HEK293 (cell line): ENCODE results near the gene RASGRP1.

Experiments
- CTCF ChIA-PET: fragments of 350-600 bp; formaldehyde crosslinking; extraction: SDS; loops from one replicate; lab custom pipeline; 2021; ENCODE audit warnings: antibody characterized with exemption; lab: Yijun Ruan, JAX
- POLR2A ChIA-PET: fragments of 300-600 bp; formaldehyde crosslinking; extraction: SDS; loops from one replicate; lab custom pipeline; 2020; ENCODE audit warnings: antibody characterized with exemption, inconsistent platforms; lab: Yijun Ruan, JAX
- H3K27ac ChIP-seq: fragments of 200-500 bp; sonication (Bioruptor generic); 2 replicates; pipeline ENCODE4 v1.5.1; 2014; ENCODE audit warnings: low read depth, low read length, control low read depth, inconsistent platforms; ENCODE audit errors: extremely low read depth
- H3K36me3 ChIP-seq, 2 experiments: fragments of 200-500 bp in 1 of 2; sonication (Bioruptor generic) in 1 of 2; 1 replicate in 1 of 2; 2 replicates in 1 of 2; pipeline ENCODE4 v1.5.1; 2014 to 2017; ENCODE audit warnings: inconsistent platforms in 2 of 2, low read length in 2 of 2; ENCODE audit not compliant: control insufficient read depth in 2 of 2, insufficient read depth in 1 of 2
- H3K4me1 ChIP-seq: fragments of 200-500 bp; sonication (Bioruptor generic); 2 replicates; pipeline ENCODE4 v1.5.1; 2014; ENCODE audit warnings: mild to moderate bottlenecking, low read length, inconsistent platforms; ENCODE audit not compliant: control insufficient read depth, insufficient read depth
- H3K4me3 ChIP-seq: 2 replicates; pipeline ENCODE4 v1.5.1; 2011; ENCODE audit warnings: low read depth, mild to moderate bottlenecking, control low read depth, low read length, moderate library complexity
- H3K9me3 ChIP-seq: fragments of 200-500 bp; sonication (Bioruptor generic); 2 replicates; pipeline ENCODE4 v1.5.1; 2014; ENCODE audit warnings: low read depth, low read length, inconsistent platforms; ENCODE audit not compliant: control insufficient read depth, insufficient read depth
- GLIS1 ChIP-seq: fragments of 450-650 bp; formaldehyde crosslinking; IDR thresholded peaks from 2 replicates; pipeline ENCODE4 v1.5.1; 2016; ENCODE audit warnings: missing biosample characterization, missing genetic modification characterization
- KLF16 ChIP-seq: fragments of 450-650 bp; formaldehyde crosslinking; IDR thresholded peaks from 2 replicates; pipeline ENCODE4 v1.5.1; 2017; ENCODE audit warnings: missing biosample characterization, missing genetic modification characterization
- SCRT2 ChIP-seq: fragments of 450-650 bp; formaldehyde crosslinking; IDR thresholded peaks from 2 replicates; pipeline ENCODE4 v1.5.1; 2016; ENCODE audit warnings: missing biosample characterization, missing genetic modification characterization
- SETDB1 ChIP-seq: IDR thresholded peaks from one replicate; pipeline ENCODE4 v1.6.1; 2017; ENCODE audit warnings: mild to moderate bottlenecking, low read length, moderate library complexity, mixed read lengths; ENCODE audit not compliant: insufficient read length
- ZBTB1 ChIP-seq: fragments of 450-650 bp; formaldehyde crosslinking; IDR thresholded peaks from 2 replicates; pipeline ENCODE4 v1.5.1; 2016; ENCODE audit warnings: missing biosample characterization, missing genetic modification characterization
- ZIC2 ChIP-seq: fragments of 450-650 bp; formaldehyde crosslinking; IDR thresholded peaks from 2 replicates; pipeline ENCODE4 v1.5.1; 2016; ENCODE audit warnings: missing biosample characterization, missing genetic modification characterization
- ZNF112 ChIP-seq: fragments of 450-650 bp; formaldehyde crosslinking; IDR thresholded peaks from 2 replicates; pipeline ENCODE4 v1.5.0; 2017; ENCODE audit warnings: missing biosample characterization, missing genetic modification characterization
- ZNF121 ChIP-seq: fragments of 450-650 bp; formaldehyde crosslinking; IDR thresholded peaks from 2 replicates; pipeline ENCODE4 v1.5.1; 2016; ENCODE audit warnings: missing biosample characterization, missing genetic modification characterization
- ZNF221 ChIP-seq: fragments of 450-650 bp; formaldehyde crosslinking; IDR thresholded peaks from 2 replicates; pipeline ENCODE4 v1.5.1; 2017; ENCODE audit warnings: missing biosample characterization, missing genetic modification characterization, borderline replicate concordance
- ZNF223 ChIP-seq: fragments of 450-650 bp; formaldehyde crosslinking; IDR thresholded peaks from 2 replicates; pipeline ENCODE4 v1.5.1; 2016; ENCODE audit warnings: missing biosample characterization, missing genetic modification characterization
- ZNF248 ChIP-seq: fragments of 450-650 bp; formaldehyde crosslinking; IDR thresholded peaks from 2 replicates; pipeline ENCODE4 v1.5.1; 2017; ENCODE audit warnings: missing biosample characterization, missing genetic modification characterization
- ZNF555 ChIP-seq: fragments of 450-650 bp; formaldehyde crosslinking; conservative IDR thresholded peaks from 2 replicates; pipeline ENCODE4 v1.5.1; 2017; ENCODE audit warnings: missing biosample characterization, mild to moderate bottlenecking, missing genetic modification characterization, inconsistent platforms
- ZNF561 ChIP-seq: fragments of 450-650 bp; IDR thresholded peaks from 2 replicates; pipeline ENCODE4 v1.5.1; 2018; ENCODE audit warnings: missing biosample characterization, missing genetic modification characterization, borderline replicate concordance
- ZNF621 ChIP-seq: fragments of 450-650 bp; formaldehyde crosslinking; IDR thresholded peaks from 2 replicates; pipeline ENCODE4 v1.5.1; 2017; ENCODE audit warnings: missing biosample characterization, missing genetic modification characterization
- ZNF626 ChIP-seq: fragments of 450-650 bp; sonication (Bioruptor Pico); formaldehyde crosslinking; IDR thresholded peaks from 2 replicates; pipeline ENCODE4 v1.5.1; 2018; ENCODE audit warnings: missing biosample characterization, missing genetic modification characterization, inconsistent platforms
- ZNF791 ChIP-seq: fragments of 450-650 bp; formaldehyde crosslinking; IDR thresholded peaks from 2 replicates; pipeline ENCODE4 v1.5.1; 2016; ENCODE audit warnings: missing biosample characterization, missing genetic modification characterization
- TF ChIP-seq, protein P1 (sequence below): fragments of 450-650 bp; formaldehyde crosslinking; IDR thresholded peaks from 2 replicates; pipeline ENCODE4 v1.5.1; 2016; ENCODE audit warnings: missing biosample characterization, missing genetic modification characterization
- TF ChIP-seq, protein P2 (sequence below): fragments of 450-650 bp; formaldehyde crosslinking; IDR thresholded peaks from 2 replicates; pipeline ENCODE4 v1.5.1; 2016; ENCODE audit warnings: missing biosample characterization, missing genetic modification characterization, low read depth
- TF ChIP-seq, protein P3 (sequence below): fragments of 450-650 bp; formaldehyde crosslinking; IDR thresholded peaks from 2 replicates; pipeline ENCODE4 v1.5.1; 2017; ENCODE audit warnings: missing biosample characterization, missing genetic modification characterization

Gene RASGRP1

DNA sequence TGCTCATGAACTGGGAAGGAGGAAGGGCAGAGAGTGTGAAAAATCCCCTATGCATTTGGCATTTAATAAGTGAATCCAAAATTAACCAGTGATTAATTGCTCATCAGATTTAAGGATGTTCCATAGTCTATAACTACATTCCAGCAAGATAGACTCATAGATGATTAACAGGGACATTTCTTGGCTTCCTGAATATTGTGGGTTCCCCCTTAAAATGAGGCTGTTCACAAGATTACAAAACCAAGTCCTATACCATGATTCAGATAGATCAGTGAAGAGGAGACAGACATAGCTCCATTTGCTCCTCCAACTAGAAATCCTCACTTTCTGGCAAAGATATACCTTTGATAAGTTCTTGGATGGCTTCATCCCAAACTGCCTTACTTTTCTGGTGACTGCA, 15.4 kb downstream of the RASGRP1 start:
- H3K4me1 ChIP-seq: no peaks in the 10 kb centered on the region
- no peak overlapping the region for H3K27ac ChIP-seq
- no peaks in the 10 kb centered on the region for H3K36me3 ChIP-seq
- H3K4me3 ChIP-seq: no peak overlapping the region
- POLR2A ChIA-PET: no interaction called here
- H3K9me3 ChIP-seq: no peaks in the 10 kb centered on the region
- TF ChIP-seq SETDB1 (no peak), ZNF561 (tag by site-specific recombination) (no peak), ZNF791 (no peak), ZNF121 (no peak), ZNF223 (tag by site-specific recombination) (no peak), ZBTB1 (tag by site-specific recombination) (no peak), SCRT2 (tag by site-specific recombination) (no peak), ZNF626 (tag by site-specific recombination) (no peak), ZIC2 (tag by site-specific recombination) (no peak)
- TF ChIP-seq, protein P1, sequence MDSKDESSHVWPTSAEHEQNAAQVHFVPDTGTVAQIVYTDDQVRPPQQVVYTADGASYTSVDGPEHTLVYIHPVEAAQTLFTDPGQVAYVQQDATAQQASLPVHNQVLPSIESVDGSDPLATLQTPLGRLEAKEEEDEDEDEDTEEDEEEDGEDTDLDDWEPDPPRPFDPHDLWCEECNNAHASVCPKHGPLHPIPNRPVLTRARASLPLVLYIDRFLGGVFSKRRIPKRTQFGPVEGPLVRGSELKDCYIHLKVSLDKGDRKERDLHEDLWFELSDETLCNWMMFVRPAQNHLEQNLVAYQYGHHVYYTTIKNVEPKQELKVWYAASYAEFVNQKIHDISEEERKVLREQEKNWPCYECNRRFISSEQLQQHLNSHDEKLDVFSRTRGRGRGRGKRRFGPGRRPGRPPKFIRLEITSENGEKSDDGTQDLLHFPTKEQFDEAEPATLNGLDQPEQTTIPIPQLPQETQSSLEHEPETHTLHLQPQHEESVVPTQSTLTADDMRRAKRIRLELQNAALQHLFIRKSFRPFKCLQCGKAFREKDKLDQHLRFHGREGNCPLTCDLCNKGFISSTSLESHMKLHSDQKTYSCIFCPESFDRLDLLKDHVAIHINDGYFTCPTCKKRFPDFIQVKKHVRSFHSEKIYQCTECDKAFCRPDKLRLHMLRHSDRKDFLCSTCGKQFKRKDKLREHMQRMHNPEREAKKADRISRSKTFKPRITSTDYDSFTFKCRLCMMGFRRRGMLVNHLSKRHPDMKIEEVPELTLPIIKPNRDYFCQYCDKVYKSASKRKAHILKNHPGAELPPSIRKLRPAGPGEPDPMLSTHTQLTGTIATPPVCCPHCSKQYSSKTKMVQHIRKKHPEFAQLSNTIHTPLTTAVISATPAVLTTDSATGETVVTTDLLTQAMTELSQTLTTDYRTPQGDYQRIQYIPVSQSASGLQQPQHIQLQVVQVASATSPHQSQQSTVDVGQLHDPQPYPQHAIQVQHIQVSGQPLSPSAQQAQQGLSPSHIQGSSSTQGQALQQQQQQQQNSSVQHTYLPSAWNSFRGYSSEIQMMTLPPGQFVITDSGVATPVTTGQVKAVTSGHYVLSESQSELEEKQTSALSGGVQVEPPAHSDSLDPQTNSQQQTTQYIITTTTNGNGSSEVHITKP (tag by site-specific recombination): no peak
- TF ChIP-seq, all 188 proteins: peak for 0
- CTCF ChIA-PET: interaction anchor here (0.6 to 3.9 kb wide), 2 partner anchors 15 to 141 kb away, joined by 3 to 17 read pairs; partner anchors contain the start of gene RASGRP1

DNA sequence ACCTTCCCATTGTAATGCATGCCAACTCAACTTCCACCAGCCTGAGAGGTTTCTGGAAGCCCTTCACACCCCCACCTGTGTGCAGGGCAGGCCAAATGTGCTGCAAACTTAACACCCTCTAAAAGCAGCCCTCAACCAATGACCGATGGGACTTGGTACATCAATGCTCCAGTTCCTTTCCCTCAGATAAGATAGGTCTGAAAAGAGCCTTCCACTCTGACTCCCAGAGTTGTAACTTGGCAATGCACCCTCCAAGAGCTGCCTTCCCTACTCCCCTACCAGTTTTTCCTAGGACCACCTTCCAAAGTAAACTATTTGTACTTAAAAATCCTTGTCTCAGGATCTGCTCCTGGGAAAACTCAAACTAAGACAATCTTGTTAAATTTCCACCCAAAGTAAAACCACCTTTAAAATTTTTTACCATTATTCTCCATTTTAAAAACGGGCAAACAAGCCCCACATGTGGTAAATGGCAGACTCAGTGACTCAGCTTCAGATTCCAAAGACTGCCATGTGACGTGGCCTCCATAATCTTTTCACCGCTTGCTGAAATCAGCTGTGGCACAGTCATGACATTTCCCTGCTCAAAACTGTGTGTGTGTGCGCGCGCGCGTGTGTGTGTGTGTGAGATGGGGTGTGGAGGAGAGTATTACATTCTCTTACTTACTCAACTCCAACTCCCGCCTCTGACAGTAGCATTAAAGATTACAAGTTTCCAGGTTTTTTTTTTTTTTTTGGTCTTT, 17.2 kb downstream of the RASGRP1 start:
- H3K36me3 ChIP-seq: no peaks in the 10 kb centered on the region
- no peaks in the 10 kb centered on the region for H3K9me3 ChIP-seq
- no peak for TF ChIP-seq GLIS1
- TF ChIP-seq ZNF621 (tag by site-specific recombination): no peak
- no peak for TF ChIP-seq ZNF555 (tag by site-specific recombination)
- TF ChIP-seq ZNF248 (tag by site-specific recombination): no peak
- TF ChIP-seq KLF16 (tag by site-specific recombination): no peak
- no peak for TF ChIP-seq ZNF221 (tag by site-specific recombination)
- TF ChIP-seq, protein P2, sequence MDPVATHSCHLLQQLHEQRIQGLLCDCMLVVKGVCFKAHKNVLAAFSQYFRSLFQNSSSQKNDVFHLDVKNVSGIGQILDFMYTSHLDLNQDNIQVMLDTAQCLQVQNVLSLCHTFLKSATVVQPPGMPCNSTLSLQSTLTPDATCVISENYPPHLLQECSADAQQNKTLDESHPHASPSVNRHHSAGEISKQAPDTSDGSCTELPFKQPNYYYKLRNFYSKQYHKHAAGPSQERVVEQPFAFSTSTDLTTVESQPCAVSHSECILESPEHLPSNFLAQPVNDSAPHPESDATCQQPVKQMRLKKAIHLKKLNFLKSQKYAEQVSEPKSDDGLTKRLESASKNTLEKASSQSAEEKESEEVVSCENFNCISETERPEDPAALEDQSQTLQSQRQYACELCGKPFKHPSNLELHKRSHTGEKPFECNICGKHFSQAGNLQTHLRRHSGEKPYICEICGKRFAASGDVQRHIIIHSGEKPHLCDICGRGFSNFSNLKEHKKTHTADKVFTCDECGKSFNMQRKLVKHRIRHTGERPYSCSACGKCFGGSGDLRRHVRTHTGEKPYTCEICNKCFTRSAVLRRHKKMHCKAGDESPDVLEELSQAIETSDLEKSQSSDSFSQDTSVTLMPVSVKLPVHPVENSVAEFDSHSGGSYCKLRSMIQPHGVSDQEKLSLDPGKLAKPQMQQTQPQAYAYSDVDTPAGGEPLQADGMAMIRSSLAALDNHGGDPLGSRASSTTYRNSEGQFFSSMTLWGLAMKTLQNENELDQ (tag by site-specific recombination): no peak
- TF ChIP-seq, protein P3, sequence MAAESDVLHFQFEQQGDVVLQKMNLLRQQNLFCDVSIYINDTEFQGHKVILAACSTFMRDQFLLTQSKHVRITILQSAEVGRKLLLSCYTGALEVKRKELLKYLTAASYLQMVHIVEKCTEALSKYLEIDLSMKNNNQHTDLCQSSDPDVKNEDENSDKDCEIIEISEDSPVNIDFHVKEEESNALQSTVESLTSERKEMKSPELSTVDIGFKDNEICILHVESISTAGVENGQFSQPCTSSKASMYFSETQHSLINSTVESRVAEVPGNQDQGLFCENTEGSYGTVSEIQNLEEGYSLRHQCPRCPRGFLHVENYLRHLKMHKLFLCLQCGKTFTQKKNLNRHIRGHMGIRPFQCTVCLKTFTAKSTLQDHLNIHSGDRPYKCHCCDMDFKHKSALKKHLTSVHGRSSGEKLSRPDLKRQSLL (tag by site-specific recombination): no peak
- no peak for TF ChIP-seq ZNF112 (tag by site-specific recombination)
- CTCF ChIA-PET: interaction anchor here (3.9 kb wide), 1 partner anchor 17 kb away, joined by 17 read pairs; the partner anchor contains the start of gene RASGRP1
- H3K27ac ChIP-seq: no peak overlapping the region
- no peaks in the 10 kb centered on the region for H3K4me1 ChIP-seq
- H3K4me3 ChIP-seq: no peak overlapping the region
- POLR2A ChIA-PET: no interaction called here
